Chondrocyte (in vitro differentiated cells): Measurements from ENCODE around the gene NPLOC4. TPM values are rescaled to one million over a fixed set of nuclear protein-coding genes. Genes with fewer than 3 reads are reported as not detected.

Experiments used
- DNase-seq: peaks from one replicate; pipeline ENCODE4 v3.0.0; 2021; ENCODE audit warnings: mixed read lengths, low spot score
- H3K27ac Mint-ChIP-seq: one replicate; pipeline ENCODE4 v1.8.0; 2021; ENCODE audit warnings: mild to moderate bottlenecking, moderate library complexity, mixed read lengths; ENCODE audit not compliant: unreplicated experiment
- H3K27me3 Mint-ChIP-seq: 2 replicates; pipeline ENCODE4 v1.8.0; 2021; ENCODE audit warnings: low read depth, mixed read lengths
- H3K36me3 Mint-ChIP-seq: 2 replicates; pipeline ENCODE4 v1.8.0; 2021; ENCODE audit warnings: low read depth, mixed read lengths
- H3K4me1 Mint-ChIP-seq: 2 replicates; pipeline ENCODE4 v1.8.0; 2021; ENCODE audit warnings: low read depth, mild to moderate bottlenecking, mixed read lengths
- H3K4me3 Mint-ChIP-seq: one replicate; pipeline ENCODE4 v1.8.0; 2021; ENCODE audit warnings: mild to moderate bottlenecking, moderate library complexity, mixed read lengths; ENCODE audit not compliant: unreplicated experiment
- H3K9me3 Mint-ChIP-seq: 2 replicates; pipeline ENCODE4 v1.8.0; 2021; ENCODE audit warnings: low read depth, mixed read lengths
- total RNA-seq: library from RNA; stranded (reverse); gene quantifications from 3 replicates; pipeline ENCODE4 v1.2.1, GENCODE V29; 2021
- TF ChIP-seq, protein P1 (sequence below): fragments of 200-600 bp; sonication (generic); IDR thresholded peaks from 2 replicates; pipeline ENCODE4 v1.5.0; 2021; ENCODE audit warnings: antibody characterized with exemption, mild to moderate bottlenecking, moderate library complexity

The NPLOC4 gene
- total RNA-seq, 1 donor from 2014 or later = 110 TPM

DNA sequence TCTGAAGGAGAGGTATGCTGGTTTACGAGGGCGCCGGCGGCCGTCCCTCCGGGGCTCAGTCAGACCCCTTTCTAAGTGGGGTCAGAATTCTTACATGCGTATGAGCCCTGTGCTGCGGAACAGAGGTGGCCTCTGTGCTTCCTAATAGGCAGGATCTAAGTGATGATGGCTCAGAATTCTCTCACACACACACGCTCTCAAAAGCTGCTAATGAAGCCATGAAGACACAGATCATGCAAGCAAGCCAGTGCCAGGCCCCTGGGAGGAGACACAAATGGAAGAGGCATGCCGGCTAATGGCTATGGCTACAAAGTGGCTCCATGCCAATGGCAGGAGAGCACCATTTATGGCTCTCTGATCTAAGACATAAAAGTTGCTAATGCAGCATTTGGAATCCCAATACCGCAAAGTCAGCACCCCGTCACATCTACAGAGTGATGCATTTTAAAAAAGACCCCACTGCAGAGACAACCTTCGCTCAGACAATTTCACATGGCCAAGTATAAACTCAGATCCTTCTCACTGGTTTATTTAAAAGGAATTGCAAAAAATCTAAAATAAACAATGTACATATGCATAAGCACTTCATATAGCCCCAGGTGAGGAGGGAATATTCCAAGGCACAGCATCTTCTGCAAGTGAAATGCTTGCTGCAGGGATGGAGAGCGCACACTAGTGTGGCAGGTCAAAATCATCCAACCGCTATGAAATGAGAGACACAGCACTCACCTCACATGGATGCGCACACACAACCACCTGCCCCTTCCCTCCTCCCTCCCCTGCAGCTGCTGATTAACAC is 24.5 kb downstream of the NPLOC4 start:
- peaks cover 24% of the 10 kb centered on the region for H3K36me3 Mint-ChIP-seq
- no peaks in the 10 kb centered on the region for H3K9me3 Mint-ChIP-seq

DNA sequence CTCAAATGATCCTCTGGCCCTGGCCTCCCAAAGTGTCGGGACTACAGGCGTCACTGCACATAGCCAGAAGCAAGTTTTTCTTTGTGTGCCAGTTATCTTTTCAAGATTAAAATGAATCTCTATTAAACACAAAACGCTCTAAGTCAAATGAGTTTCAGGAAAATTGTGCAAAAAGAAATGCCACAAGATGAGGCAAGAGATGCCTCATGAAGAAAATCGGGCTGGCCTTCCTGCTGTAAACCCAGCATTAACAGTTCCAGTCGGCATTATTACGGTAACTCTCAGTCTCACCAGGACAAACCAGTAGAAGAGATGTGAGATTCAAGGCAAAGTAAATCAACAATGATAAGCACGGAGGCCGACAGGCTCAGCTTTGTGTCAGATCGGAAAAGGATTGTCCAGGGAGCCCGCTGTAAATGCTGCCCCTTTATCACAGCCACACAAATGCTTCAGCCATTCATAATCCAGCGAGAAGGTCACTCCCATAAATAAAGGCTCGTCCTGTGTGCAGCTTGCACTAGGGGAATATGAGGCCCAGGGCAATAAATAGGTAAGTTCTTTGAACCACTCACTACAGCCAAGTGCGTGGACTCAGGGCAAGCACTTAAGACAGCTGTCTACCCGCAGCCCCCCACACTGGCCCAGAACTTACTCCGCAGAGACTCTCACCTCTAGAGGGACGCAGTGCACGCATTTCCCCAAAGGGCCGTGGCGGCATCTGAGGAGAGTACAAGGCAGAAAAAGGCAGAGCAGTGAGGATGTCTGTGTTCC is 27.2 kb downstream of the NPLOC4 start:
- TF ChIP-seq, protein P1, sequence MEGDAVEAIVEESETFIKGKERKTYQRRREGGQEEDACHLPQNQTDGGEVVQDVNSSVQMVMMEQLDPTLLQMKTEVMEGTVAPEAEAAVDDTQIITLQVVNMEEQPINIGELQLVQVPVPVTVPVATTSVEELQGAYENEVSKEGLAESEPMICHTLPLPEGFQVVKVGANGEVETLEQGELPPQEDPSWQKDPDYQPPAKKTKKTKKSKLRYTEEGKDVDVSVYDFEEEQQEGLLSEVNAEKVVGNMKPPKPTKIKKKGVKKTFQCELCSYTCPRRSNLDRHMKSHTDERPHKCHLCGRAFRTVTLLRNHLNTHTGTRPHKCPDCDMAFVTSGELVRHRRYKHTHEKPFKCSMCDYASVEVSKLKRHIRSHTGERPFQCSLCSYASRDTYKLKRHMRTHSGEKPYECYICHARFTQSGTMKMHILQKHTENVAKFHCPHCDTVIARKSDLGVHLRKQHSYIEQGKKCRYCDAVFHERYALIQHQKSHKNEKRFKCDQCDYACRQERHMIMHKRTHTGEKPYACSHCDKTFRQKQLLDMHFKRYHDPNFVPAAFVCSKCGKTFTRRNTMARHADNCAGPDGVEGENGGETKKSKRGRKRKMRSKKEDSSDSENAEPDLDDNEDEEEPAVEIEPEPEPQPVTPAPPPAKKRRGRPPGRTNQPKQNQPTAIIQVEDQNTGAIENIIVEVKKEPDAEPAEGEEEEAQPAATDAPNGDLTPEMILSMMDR = no peak
- H3K4me1 Mint-ChIP-seq = peaks cover 15% of the 10 kb centered on the region
- H3K27me3 Mint-ChIP-seq = no peaks in the 10 kb centered on the region
- no peak overlapping the region for H3K27ac Mint-ChIP-seq
- no peak for DNase-seq
- no peak overlapping the region for H3K4me3 Mint-ChIP-seq
- H3K9me3 Mint-ChIP-seq = no peaks in the 10 kb centered on the region
- H3K36me3 Mint-ChIP-seq = peaks cover 24% of the 10 kb centered on the region

More for the DNA sequence above, 24.5 kb downstream of the NPLOC4 start:
- Mint-ChIP-seq H3K4me3 (no peak overlapping the region), H3K27ac (no peak overlapping the region), H3K27me3 (no peaks in the 10 kb centered on the region), H3K4me1 (peaks cover 24% of the 10 kb centered on the region)
- TF ChIP-seq, protein P1 = no peak
- no peak for DNase-seq

DNA sequence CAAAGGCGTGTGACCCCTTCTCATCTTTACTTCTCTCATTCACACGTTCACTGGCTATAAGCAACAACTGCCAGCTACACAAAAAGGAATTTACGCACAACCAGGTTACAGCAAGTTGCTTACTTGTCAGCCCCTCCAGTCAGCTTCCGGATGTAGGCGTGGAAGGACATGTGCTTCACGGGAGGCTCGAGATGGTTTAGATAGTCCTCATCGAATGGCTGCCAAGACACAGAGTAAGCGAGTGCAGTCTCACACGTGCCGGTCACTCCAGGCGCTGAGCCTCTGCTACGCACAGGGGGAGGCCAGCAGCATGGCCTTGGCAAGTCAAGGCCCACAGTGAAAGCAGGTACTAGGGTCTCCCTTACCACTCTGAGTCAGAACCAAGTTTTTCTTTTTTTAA is 28.3 kb downstream of the NPLOC4 start:
- Mint-ChIP-seq H3K4me1 (peaks cover 3% of the 10 kb centered on the region), H3K9me3 (no peaks in the 10 kb centered on the region), H3K4me3 (no peak overlapping the region), H3K27ac (no peak overlapping the region), H3K27me3 (no peaks in the 10 kb centered on the region), H3K36me3 (peaks cover 26% of the 10 kb centered on the region)
- DNase-seq = no peak
- TF ChIP-seq, protein P1 = no peak

DNA sequence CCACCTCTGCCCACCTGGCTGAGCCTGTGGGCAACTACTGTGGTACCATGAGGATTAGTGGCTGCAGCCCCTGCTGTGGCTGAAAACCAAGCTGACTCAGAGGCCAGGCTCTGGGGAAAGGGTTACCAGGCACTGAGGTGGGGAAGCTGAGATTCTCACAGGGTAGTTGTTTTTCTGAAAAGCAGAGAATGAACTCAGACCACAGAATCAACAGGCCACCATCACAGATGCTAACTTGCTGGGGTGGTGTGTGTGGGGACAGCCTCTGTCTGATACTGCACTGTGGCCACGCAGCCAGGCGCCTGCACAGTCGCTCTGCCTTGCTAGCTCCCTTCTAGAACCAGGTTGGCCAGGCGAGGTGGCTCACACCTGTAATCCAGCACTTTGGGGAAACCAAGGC is 28.8 kb downstream of the NPLOC4 start:
- no peak overlapping the region for H3K27ac Mint-ChIP-seq
- H3K27me3 Mint-ChIP-seq = no peaks in the 10 kb centered on the region
- H3K9me3 Mint-ChIP-seq = no peaks in the 10 kb centered on the region
- DNase-seq = no peak
- TF ChIP-seq, protein P1 = no peak
- H3K36me3 Mint-ChIP-seq = peaks cover 26% of the 10 kb centered on the region
- H3K4me3 Mint-ChIP-seq = no peak overlapping the region
- H3K4me1 Mint-ChIP-seq = no peaks in the 10 kb centered on the region

DNA sequence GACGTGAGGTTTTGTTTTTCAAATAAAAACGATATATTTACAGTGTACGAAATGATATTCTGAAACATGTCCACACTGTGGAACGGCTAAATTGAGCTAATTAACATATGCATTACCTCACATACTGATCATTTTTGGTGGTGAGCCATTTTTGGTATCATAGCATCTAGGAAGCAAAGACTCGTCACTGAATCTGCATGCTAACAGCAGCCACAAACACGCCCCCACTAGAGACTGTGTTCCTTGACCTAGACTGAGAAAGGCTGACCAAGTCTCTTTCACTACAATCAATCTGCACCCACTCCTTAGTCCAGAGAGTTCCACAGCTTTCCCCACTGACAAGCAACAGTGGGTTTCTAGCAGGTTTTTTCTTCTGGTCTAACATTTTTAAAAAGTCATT is 29.5 kb downstream of the NPLOC4 start:
- DNase-seq = no peak
- Mint-ChIP-seq H3K4me1 (no peaks in the 10 kb centered on the region), H3K27ac (no peak overlapping the region), H3K9me3 (no peaks in the 10 kb centered on the region), H3K36me3 (peaks cover 26% of the 10 kb centered on the region), H3K4me3 (no peak overlapping the region), H3K27me3 (no peaks in the 10 kb centered on the region)
- TF ChIP-seq, protein P1 = no peak
